Measurements from ENCODE around the gene UNKL. TPM values are rescaled to one million over a fixed set of nuclear protein-coding genes. Genes with fewer than 3 reads are reported as not detected.

The UNKL gene
- total and polyA plus RNA-seq, 2 of the 8 experiments (the other 6 are each of a cell fraction or from before 2014, with no cell fraction given) = 25.1 to 31.8 TPM

DNA sequence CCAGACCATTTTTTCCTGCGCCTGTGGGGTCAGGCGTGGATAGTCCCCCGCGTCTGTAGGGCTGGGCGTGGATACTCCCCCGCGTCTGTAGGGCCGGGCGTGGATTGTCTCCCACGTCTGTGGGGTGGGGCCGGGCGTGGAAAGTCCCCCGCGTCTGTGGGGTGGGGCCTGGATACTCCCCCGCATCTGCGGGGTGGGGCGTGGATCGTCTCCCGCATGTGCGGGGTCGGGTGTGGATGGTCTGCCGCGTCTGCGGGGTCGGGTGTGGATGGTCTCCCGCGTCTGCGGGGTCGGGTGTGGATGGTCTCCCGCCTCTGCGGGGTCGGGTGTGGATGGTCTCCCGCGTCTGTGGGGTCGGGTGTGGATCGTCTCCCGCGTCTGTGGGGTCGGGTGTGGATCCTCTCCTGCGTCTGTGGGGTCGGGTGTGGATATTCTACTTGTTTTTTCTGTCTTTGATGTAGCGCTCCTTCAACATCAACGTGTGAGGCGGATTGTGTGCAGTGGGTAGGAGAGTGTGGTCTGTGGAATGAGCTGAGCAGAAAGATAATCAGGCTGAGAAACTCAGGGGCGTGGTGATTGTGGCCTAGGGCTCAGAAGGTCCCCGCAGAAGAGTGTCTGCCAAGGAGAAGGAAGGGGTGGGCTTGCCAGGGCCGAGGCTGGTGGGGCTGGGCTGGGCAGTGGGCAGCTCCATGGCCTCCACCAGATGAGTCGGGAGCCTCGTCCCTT lies 59.5 kb downstream of the UNKL start (continued):
- TF ChIP-seq CBX8 (IDR thresholded peaks at IDR 0.05; ENCODE audit: borderline replicate concordance, low read depth, low read length) = no peak
- TF ChIP-seq GTF2F1 (IDR thresholded peaks at IDR 0.05; ENCODE audit: borderline replicate concordance, low read depth, low read length) = no peak
- no peak for TF ChIP-seq FOSL1 (IDR thresholded peaks at IDR 0.05; ENCODE audit: insufficient read depth, low read depth, low read length)
